GM12878 (cell line): Measurements from ENCODE around the gene CHMP6. TPM values are rescaled to one million over a fixed set of nuclear protein-coding genes. Genes with fewer than 3 reads are reported as not detected.

Experiments used
- ATAC-seq: fragments of 200-7000 bp; cut with Tn5 transposase; 3 replicates; pipeline ENCODE4 v1.9.1; 2020; ENCODE audit warnings: mild to moderate bottlenecking, moderate library complexity
- BruUV-seq: library from RNA; stranded (reverse); fragments of 400-500 nt; replicated peaks from 2 replicates; lab custom pipeline; 2021; lab: Mats Ljungman, UMichigan
- CTCF ChIA-PET: fragments of 300-600 bp; sonication (Branson Sonifier 250); formaldehyde crosslinking; extraction: SDS; loops from one replicate; lab custom pipeline; 2021; ENCODE audit warnings: inconsistent platforms; lab: Yijun Ruan, JAX
- POLR2A ChIA-PET: fragments of 350-600 bp; formaldehyde crosslinking; extraction: SDS; loops from one replicate; lab custom pipeline; 2021; ENCODE audit warnings: inconsistent platforms; lab: Charles Lee
- RAD21 ChIA-PET: fragments of 300-600 bp; sonication (Branson Sonifier 250); formaldehyde crosslinking; loops from one replicate; lab custom pipeline; 2023; ENCODE audit warnings: antibody characterized with exemption; ENCODE audit not compliant: unreplicated experiment; lab: Charles Lee
- SMC1A ChIA-PET: fragments of 300-600 bp; sonication (Branson Sonifier 250); formaldehyde crosslinking; loops from one replicate; lab custom pipeline; 2023; ENCODE audit not compliant: unreplicated experiment, uncharacterized antibody; lab: Charles Lee
- DNase-seq: peaks from one replicate; pipeline ENCODE4 v3.0.0-alpha.2; 2011; ENCODE audit warnings: low read depth, low spot score
- FAIRE-seq: peaks from 3 replicates; lab custom pipeline; 2011; peaks lifted over from hg19 to GRCh38; lab: Jason Lieb, UNC
- H2AFZ ChIP-seq: 2 replicates; pipeline ENCODE4 v1.6.0; 2011; ENCODE audit warnings: low read depth, low read length, control low read depth; ENCODE audit not compliant: control insufficient read depth
- H3K27ac ChIP-seq: 2 replicates; pipeline ENCODE4 v1.5.1; 2011; ENCODE audit warnings: control low read depth; ENCODE audit not compliant: control insufficient read depth, insufficient read depth
- H3K27me3 ChIP-seq, 2 experiments: replicated peaks in 1 of 2; 2 replicates each; pipeline versions ENCODE4 v1.6.0 to v1.6.1; 2011; ENCODE audit warnings: low read length in 1 of 2; ENCODE audit not compliant: control insufficient read depth in 2 of 2, insufficient read depth in 2 of 2
- H3K36me3 ChIP-seq, 2 experiments: 2 replicates each; pipeline ENCODE4 v1.5.1; 2011; ENCODE audit warnings: low read length in 1 of 2; ENCODE audit not compliant: control insufficient read depth in 2 of 2, insufficient read depth in 2 of 2
- H3K4me1 ChIP-seq: 2 replicates; pipeline ENCODE4 v1.6.1; 2011; ENCODE audit warnings: mild to moderate bottlenecking, low read length, moderate library complexity, mixed read lengths; ENCODE audit not compliant: control insufficient read depth, insufficient read depth
- H3K4me2 ChIP-seq: 2 replicates; pipeline ENCODE4 v1.6.0; 2011; ENCODE audit warnings: control low read depth; ENCODE audit not compliant: control insufficient read depth, insufficient read depth
- H3K4me3 ChIP-seq: fragments of 200-600 bp; sonication (generic); 2 replicates; pipeline ENCODE4 v1.5.1; 2016
- H3K79me2 ChIP-seq: 2 replicates; pipeline ENCODE4 v1.6.0; 2011; ENCODE audit warnings: low read length; ENCODE audit not compliant: control insufficient read depth, insufficient read depth
- H3K9ac ChIP-seq: 2 replicates; pipeline ENCODE4 v1.8.0; 2011; ENCODE audit warnings: low read length, control low read depth, mixed read lengths; ENCODE audit not compliant: control insufficient read depth, insufficient read depth
- H3K9me3 ChIP-seq: replicated peaks from 3 replicates; pipeline ENCODE4 v1.5.1; 2011; ENCODE audit warnings: mild to moderate bottlenecking, low read length; ENCODE audit not compliant: control insufficient read depth, insufficient read depth
- H4K20me1 ChIP-seq: 2 replicates; pipeline ENCODE4 v1.6.0; 2011; ENCODE audit not compliant: control insufficient read depth, insufficient read depth
- ATF3 ChIP-seq: IDR thresholded peaks from 2 replicates; pipeline ENCODE4 v1.6.1; 2011; ENCODE audit warnings: low read depth, mild to moderate bottlenecking, low read length, moderate library complexity, borderline replicate concordance; ENCODE audit errors: extremely low read depth
- ATF7 ChIP-seq: fragments of 450-650 bp; IDR thresholded peaks from 2 replicates; pipeline ENCODE4 v1.6.1; 2016; ENCODE audit warnings: low read depth, mild to moderate bottlenecking
- DPF2 ChIP-seq: fragments of 450-650 bp; IDR thresholded peaks from 2 replicates; pipeline ENCODE4 v1.6.1; 2017; ENCODE audit warnings: mild to moderate bottlenecking
- EZH2 ChIP-seq: IDR thresholded peaks from 2 replicates; pipeline ENCODE4 v1.6.1; 2012; ENCODE audit warnings: low read depth, mild to moderate bottlenecking, control low read depth, inconsistent platforms, low read length, borderline replicate concordance; ENCODE audit not compliant: control insufficient read depth
- FOS ChIP-seq: IDR thresholded peaks from 3 replicates; pipeline ENCODE4 v1.6.1; 2011; ENCODE audit warnings: borderline replicate concordance; ENCODE audit not compliant: insufficient read length; ENCODE audit errors: extremely low read depth
- LARP7 ChIP-seq: fragments of 450-650 bp; IDR thresholded peaks from 2 replicates; pipeline ENCODE4 v1.6.1; 2017; ENCODE audit warnings: mild to moderate bottlenecking
- MEF2A ChIP-seq: IDR thresholded peaks from 2 replicates; pipeline ENCODE4 v1.6.1; 2011; ENCODE audit warnings: low read depth, mild to moderate bottlenecking, low read length, moderate library complexity; ENCODE audit not compliant: insufficient read depth
- NRF1 ChIP-seq: conservative IDR thresholded peaks from 2 replicates; pipeline ENCODE4 v1.6.1; 2011; ENCODE audit warnings: mild to moderate bottlenecking, low read depth, low read length, improper control_type of control experiment
- SKIL ChIP-seq: fragments of 450-650 bp; IDR thresholded peaks from 2 replicates; pipeline ENCODE4 v1.6.1; 2017; ENCODE audit warnings: mild to moderate bottlenecking, low read depth, inconsistent platforms; ENCODE audit not compliant: poor library complexity, severe bottlenecking
- SMARCA5 ChIP-seq: fragments of 450-650 bp; IDR thresholded peaks from 2 replicates; pipeline ENCODE4 v1.6.1; 2017; ENCODE audit warnings: mild to moderate bottlenecking
- ZBTB4 ChIP-seq: fragments of 450-650 bp; formaldehyde crosslinking; IDR thresholded peaks from 2 replicates; pipeline ENCODE4 v1.4.0; 2022; ENCODE audit warnings: mild to moderate bottlenecking, moderate library complexity
- WGBS: methylation state at CpG from one replicate; pipeline ENCODE4 v1.1.6; 2016; ENCODE audit warnings: low lambda C conversion rate; ENCODE audit not compliant: insufficient replicate concordance, insufficient coverage; ENCODE audit errors: missing lambda C conversion rate; 5-methylcytosine and 5-hydroxymethylcytosine counted together
- in situ Hi-C: fragments of 300-500 bp; cut with MboI; formaldehyde crosslinking; loops from 9 replicates; pipeline ENCODE4 v1.14.3; 2018; ENCODE audit warnings: mixed read lengths
- intact Hi-C: fragments of 100-400 bp; cut with micrococcal nuclease; formaldehyde crosslinking; loops from one replicate; pipeline ENCODE4 v1.14.2; 2022; ENCODE audit not compliant: unreplicated experiment
- polyA plus RNA-seq, 11 experiments: library from polyadenylated mRNA; depleted of rRNA in 4 of 11; unstranded in 6 of 11; stranded (reverse) in 5 of 11; fragments of >200 nt; fragmentation: Nextera tagmentation in 4 of 11; fragmentation: Illumina TruSeq in 1 of 11; extraction: Ambion mirVana in 4 of 11; extraction: Trizol in 1 of 11; gene quantifications; 1 replicate in 1 of 11; 2 replicates in 10 of 11; pipeline versions ENCODE4 v1.2.1 to v1.2.3, GENCODE V29; 2011 to 2016; ENCODE audit warnings: inconsistent platforms in 2 of 11, missing spikeins in 2 of 11, low read depth in 1 of 11
- total RNA-seq, 4 experiments: library from RNA; depleted of rRNA in 3 of 4; stranded (reverse); fragments of >200 nt in 3 of 4; fragmentation: Illumina TruSeq in 1 of 4; extraction: Trizol in 1 of 4; gene quantifications; 2 replicates each; pipeline versions ENCODE4 v1.2.1 to v1.2.3, GENCODE V29; 2013 to 2021

The CHMP6 gene
- total and polyA plus RNA-seq, 10 of the 15 experiments (the other 5 are each of a cell fraction or from before 2014, with no cell fraction given) = 0.21 to 37.9 (median 14.7) TPM

GRCh38 chr17:81044764-81045589 is 53.3 kb downstream of the CHMP6 start (continued):
- TF ChIP-seq EZH2 = no peak
- no peak for TF ChIP-seq LARP7

GRCh38 chr17:81045590-81046095 is 54.0 kb downstream of the CHMP6 start:
- in situ Hi-C loops (no loop called here), intact Hi-C loops (no loop called here)
- no peak overlapping the region for H3K9ac ChIP-seq
- H4K20me1 ChIP-seq = no peaks in the 10 kb centered on the region
- ChIA-PET RAD21 (no interaction called here), POLR2A (no interaction called here), CTCF (no interaction called here), SMC1A (no interaction called here)
- no peak overlapping the region for H3K27ac ChIP-seq
- TF ChIP-seq DPF2 (no peak), ZBTB4 (CRISPR knock-in tag) (no peak), SKIL (no peak), NRF1 (no peak), FOS (no peak), ATF7 (no peak), ATF3 (no peak), MEF2A (no peak), SMARCA5 (no peak)
- no peak for FAIRE-seq
- 41% methylated on average over 6 of the region's 9 CpGs for WGBS
- H3K4me2 ChIP-seq = no peak overlapping the region
- H3K4me1 ChIP-seq = peaks cover 22% of the 10 kb centered on the region
- no TSS peak for BruUV-seq
- no peaks in the 10 kb centered on the region for H3K79me2 ChIP-seq
- no peak for DNase-seq
- H3K36me3 ChIP-seq = no peaks in the 10 kb centered on the region
- no peak for ATAC-seq
- no peak overlapping the region for H2AFZ ChIP-seq
- no peak overlapping the region for H3K4me3 ChIP-seq
- no peaks in the 10 kb centered on the region for H3K9me3 ChIP-seq
- H3K27me3 ChIP-seq = no peaks in the 10 kb centered on the region
